HT-29 (cell line): Measurements from ENCODE around the gene RAD51B. TPM values are rescaled to one million over a fixed set of nuclear protein-coding genes. Genes with fewer than 3 reads are reported as not detected.
A peak's percentile ranks its signal among the peaks of the same experiment; 100 is the strongest.

ENCODE experiments used
- DNase-seq: peaks from one replicate; pipeline ENCODE4 v3.0.0-alpha.2; 2015; ENCODE audit warnings: low spot score
- total RNA-seq: library from RNA; depleted of rRNA; stranded (reverse); fragments of >200 nt; shearing (Covaris generic); gene quantifications from 2 replicates; pipeline ENCODE4 v1.2.3, GENCODE V29; 2014

The RAD51B gene
- total RNA-seq, 1 experiment from 2014 or later = 5.9 TPM

DNA sequence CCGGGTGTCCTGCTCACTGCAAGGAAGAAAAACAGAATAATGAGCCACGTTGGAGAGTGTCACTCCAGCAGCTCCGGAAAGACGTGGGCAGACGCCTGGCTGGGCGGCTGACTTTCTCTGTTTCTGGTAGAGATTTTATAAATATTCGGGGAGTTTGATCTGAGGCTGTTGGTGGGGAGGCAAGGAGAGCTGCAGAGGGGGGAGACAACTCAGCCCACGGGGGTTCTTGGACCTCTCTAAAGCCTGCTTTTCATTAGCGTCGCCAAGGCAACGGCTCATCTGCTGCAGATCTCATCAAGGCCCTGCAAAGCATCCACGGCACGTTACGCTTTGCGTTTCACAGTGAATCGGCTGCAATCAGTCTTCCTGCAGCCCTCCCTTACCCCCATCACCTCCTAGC, 766.1 kb downstream of the RAD51B start:
- no peak for DNase-seq

DNA sequence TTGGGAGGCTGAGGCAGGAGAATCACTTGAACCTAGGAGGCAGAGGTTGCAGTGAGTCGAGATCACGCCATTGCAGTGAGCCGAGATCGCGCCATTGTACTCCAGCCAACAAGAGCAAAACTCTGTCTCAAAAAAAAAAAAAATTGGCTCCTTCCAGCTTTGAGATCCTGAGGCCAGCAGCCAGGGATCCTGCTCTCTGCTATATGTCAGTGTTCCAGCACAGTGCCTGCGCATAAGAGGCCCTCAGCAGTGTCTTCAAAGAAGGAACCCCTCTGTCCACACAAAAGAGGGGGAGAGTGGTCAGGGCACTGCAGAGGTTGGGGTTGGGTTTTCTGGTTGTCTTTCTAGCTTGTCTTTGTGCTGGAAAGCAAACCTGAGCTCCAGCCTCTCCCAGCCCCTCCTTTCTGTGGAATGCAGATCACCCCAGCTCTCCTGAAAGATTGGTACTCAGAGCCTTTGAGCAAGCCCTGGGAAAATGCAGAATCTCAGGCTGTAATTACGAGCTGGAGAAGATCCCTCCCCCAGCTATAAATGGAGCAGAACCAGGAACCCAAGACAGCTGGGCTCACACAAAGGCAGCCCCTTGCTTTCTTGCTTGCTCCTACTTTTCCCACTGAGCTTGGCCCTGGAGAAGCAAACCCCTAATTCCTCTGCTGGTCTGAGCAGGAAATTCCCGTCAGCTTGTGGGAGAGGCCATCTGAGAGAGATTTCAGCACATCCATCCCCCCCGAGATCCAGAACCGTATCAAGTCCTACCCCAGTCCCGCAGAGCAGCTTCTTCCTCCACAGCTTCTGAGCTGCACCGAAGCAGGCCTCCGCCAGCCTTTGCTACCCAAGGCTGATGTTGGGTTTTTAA, 767.5 kb downstream of the RAD51B start:
- DNase-seq = peak; percentile 42

DNA sequence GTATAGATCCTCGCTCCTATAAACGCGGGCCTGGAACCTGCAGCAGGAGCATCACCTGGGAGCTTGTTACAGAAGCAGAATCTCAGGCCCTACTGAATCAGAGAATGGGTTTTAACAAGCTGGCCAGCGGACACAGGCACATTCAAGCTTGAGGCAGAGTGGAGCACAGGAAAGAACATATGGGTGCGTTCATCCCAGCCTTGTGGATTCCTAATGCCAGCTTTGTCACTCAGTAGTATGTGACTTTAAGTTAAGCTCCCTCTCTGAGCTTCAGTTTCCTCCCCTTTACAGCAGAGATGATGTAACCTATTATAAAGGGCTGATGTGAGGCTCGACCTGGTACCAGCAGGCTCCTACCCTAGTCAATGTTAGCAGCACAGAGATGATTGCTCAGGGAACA, 768.4 kb downstream of the RAD51B start:
- DNase-seq = no peak

DNA sequence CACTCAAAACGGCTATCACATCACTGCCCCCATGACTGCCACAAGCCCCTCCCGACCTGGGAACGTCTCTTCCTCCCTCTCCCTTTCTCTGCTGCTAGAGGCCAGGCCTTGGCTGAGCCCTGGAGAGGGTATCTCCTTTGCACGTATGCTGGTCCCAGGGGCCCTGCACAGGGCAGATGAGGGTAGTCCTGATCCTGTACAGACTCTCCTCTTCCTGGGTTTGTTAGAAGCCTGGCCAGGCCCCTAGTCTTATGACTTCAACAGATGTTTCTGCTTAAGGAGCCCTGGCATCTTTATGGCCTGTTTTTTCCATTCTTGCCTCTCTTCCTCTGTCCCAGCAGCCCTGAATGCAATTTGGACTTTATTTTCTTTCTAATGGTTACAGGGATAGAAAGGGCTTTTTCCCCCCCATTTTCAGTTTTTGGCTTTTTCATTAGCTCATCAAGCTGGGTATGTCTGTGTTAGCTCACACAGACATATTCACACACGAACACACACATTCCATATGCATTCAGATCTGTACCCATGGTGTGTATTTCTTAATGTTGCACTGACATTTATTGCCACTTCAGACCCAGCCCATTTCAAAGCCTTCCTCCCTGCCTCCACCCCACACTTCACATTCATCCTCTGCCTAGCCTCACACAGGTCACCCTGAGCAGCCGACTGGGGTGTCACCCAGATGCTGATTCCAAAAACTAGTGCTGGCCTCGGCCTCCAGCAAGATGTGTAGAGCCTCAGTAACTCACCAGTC, 770.0 kb downstream of the RAD51B start:
- DNase-seq = no peak

DNA sequence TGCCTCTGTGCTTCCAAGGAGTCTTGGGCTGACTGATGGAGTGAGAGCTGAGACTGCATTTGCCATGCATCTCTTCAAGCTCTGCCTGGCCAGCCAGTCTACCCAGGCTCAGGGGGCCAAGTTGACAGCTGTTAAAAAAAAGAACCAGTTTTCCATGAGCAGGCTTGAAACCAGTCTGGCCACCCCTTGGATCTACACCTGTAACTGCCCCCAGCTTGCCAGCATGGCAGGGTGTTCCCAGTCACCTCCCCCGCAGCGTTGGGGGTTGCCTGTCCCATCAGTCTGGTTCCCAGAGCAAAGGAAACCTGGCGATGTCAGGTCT, 770.6 kb downstream of the RAD51B start:
- no peak for DNase-seq

DNA sequence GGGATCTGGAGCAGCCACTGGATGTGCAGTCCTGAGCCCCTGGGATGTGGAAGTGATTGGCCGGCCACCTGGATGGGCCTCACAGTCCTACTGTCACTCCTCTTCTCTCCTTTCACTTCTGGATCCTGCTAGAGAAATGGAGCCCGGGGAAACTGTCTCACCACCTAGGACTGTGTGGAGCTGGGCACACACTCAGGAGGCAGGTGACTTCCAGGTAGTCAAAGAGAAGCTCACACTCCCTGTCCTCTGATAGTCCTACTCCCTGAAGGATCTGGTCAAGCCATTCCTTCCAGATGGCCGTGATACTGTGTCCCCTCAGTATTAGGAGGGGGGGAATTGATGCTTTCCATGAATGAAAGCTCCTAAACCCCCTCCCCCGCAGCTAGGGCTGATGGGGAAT, 772.2 kb downstream of the RAD51B start:
- no peak for DNase-seq

DNA sequence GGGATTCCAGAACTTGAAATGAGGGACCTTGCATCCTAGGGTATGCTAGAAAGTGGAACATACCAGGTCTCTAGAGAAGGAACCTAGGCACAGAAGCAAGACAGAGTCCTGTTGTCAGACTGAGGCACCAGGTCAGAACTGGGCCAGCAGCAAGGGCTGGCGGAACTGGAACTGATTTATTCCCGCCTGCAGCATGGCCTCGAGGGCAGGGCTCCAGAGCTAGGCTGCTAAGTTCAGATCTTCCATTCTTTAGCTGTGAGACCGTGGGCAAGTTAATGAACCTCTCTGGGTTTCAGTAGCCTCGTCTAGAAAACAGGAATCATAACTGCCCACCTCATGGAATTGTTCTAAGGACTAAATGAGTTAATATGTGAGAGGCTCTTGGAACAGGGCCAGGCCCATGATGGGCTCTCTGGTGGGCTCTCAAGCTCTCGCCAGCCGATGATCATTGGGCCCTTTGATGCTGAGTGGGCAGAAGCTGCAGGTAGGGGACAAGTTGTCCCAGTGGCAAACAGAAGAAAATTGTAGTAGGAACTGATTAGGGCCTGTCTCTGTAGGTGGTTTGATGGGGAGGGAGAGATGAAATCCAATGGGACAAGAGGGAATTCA, 773.5 kb downstream of the RAD51B start:
- no peak for DNase-seq

DNA sequence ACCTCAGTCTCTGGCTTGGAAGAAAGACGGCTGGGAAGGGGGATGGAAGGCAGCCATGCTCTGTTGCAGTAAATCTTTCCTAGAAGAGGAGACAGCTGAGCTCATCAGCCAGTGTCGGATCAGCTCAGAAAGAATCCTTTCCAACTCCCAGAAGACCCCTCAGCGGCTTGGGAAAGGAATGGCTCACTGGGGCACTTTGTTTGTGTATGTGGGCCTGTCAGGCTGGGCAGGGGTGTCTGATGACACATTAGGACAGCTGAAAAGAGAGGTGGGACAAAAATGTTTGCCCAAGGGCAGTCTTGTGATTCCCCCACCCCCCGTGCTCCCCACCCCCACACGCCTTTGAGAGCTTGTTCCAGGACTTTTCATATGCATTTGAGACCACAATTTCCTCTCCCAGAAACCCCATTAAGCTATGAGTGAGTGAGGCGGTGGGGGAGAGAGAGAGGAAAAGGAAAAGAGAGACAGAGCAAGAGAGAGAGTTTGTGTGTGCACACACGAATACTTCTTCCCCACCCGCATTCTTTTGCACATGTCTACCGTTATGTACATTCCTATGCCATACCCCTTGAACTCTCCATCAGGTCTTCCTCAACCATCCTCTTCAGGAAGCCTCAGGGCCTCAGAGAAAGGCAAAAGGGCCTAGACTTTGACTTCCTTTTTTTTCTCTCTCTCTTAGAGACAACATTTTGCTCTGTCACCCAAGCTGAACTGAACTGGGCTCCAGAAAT, 774.4 kb downstream of the RAD51B start:
- no peak for DNase-seq

DNA sequence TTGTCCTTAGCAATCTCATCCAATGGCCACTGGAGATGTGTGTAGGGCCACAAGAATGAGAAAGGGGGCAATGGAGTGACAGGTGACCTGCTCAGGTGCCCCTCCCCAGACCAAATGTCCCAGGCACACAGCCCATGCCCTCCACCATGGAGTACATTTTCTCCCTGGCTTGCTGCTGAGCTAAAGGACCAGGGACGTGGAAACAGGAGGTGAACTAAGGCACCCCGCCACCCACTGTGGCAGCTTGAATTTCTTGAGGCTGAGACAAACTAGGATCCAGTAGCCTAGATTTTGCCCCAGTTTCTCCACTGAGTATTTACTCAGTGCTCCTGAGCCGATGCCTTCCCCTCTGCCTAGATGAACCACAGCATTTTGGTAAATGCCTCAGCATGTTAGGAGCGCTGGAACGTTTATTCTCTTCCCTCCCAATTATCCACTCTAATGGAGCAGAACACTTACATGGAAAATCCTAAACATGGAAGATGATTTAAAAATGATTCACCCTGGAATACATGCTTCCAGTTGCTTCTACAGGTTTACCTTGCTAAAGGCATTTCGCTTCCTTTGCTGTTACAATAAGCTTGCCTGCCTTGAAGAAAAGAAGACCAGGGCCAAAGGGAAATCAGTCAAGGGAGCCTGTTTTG, 775.3 kb downstream of the RAD51B start:
- DNase-seq = no peak

DNA sequence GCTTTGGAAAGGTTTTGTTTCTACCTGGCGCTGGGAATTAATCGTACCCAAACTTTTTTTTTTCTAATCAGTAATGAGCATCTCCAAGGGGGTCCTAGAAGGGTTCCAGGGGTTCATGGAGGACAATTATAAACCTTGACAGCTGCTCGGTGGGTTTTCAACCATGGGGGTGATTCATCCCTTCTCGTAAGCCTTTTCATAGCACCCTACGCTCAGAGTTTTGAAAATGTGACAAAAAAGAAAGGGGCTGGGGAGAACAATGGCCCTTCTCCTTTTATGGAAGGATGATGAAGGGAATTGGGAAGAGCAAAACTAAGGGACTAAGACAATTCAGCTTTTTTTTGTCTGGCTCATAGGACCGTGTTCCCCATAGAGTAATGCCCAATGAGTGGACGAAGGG, 776.6 kb downstream of the RAD51B start:
- DNase-seq = no peak

DNA sequence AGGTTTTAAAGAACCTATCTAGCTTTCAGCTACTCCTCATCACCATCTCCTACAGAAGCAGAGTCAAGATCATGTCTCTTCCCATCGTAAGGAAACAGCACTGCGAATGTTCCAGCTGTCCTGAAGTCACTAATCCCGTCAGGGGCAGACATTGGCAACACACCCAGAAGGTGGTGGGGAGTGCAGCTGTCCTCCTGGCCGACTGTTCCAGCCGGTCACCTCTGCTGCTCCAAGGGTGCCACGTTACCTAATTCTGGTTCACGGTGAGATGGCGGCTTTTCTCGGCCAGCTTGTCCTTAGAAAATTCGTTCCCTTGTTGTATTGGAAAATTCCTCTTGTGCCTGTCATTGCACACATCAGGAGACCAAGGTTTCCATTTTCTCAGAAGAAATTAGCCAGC, 777.1 kb downstream of the RAD51B start:
- DNase-seq = no peak

DNA sequence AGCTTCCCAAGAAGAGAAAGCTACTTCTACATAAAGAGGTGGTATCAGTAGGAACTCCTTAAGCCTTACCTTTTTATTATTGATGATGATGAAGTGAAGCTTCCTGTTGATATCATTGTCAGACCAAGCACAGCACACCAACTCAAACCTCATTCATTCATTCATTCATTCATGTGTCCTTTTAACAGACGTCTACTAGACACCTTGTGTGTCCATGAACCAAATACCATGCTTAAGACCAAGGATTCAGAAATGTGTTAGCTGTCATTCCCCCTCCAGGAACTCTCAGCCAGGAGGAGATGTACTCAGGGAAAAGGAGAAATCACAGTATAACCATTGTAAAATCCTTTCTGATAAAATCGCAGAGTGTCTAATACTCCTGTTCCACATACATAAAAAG, 778.5 kb downstream of the RAD51B start:
- DNase-seq = peak; percentile 48

DNA sequence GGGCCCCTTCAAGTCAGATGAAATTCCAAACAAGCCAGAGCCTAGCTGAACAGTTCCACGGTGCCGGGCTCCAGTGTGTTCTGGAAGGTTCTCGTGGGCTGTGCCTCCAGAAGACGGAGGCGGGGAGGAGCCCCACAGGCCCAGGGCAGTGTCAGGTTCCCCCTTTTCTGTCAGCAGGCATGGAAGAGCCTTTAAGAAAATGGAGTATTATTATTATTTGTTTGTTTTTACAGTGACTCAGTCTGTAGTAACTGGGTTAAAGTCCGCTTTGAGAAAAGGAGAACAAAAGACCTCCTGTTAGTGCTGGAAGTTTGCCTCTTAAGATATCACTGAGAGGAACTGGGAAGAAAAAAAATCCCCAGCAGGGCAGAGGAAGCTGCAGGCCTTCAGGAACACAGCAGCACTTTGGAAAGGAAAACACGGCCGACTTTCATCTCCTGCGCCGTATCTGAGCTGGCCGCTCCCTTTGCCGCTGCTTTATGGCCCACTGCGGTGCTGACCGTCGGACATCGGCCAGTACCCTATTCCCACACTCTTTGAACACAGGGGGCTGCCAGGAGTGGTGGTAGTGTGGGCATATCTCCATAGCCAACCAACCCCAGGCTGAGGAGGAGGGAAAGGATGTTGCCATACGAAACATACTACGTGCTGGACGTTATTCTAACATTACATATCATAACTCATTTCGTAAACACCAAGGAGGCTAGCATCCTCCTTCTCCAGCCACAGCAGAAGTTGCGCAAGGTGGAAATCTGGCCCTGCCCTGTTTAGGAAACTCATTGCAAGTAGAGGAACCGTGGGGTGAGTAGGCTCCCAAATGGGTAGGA, 779.3 kb downstream of the RAD51B start:
- peak; percentile 85 for DNase-seq

DNA sequence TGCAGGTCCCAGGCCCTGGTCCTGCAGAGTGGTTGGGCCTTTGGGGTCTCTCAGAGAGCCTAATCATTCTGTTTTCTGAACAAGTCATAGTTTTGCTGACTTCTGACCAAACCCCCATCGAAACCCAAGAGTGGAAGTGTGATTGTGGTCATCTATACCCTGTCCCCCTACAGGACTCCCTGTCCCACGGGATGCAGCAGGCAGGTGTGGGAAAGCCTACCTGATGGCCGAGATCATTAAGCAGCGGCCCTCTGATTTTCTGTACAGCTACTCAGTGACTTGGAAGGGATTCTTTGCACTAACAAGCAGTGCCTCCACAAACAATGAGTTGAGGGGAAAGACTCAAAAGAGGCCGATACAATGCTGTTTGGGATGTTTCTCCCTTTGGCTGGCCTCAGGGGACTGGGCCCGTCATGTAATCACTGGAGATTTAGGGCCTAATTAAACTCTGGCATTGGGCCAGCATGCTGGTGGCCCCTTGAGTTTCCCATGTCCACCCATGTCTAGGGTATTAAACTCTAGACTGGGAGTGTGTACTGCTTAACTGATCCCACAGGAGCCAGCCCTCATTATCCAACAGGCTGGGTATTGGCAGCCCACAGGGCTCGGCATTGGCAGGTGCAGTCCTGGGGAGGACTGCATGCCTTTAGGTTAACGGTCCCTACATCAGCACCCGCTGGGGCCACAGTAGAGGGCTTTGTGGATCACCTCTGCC, 780.5 kb downstream of the RAD51B start:
- DNase-seq = no peak

DNA sequence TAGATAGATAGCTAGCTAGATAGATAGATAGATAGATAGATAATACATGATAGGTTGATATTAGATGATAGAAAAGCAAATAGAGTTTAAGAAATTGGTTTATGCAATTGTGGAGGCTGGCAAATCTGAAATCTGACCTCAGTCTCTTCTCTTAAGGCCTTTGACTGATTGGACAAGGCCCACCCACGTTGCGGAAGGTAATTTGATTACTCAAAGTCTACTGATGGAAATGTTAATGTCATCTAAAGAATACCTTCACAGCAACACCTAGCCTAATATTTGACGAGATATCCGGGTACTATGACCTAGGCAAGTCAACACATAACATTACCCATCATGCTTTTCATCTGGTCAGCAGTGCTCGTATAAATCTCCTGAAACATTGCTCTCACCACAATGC, 782.9 kb downstream of the RAD51B start:
- no peak for DNase-seq

DNA sequence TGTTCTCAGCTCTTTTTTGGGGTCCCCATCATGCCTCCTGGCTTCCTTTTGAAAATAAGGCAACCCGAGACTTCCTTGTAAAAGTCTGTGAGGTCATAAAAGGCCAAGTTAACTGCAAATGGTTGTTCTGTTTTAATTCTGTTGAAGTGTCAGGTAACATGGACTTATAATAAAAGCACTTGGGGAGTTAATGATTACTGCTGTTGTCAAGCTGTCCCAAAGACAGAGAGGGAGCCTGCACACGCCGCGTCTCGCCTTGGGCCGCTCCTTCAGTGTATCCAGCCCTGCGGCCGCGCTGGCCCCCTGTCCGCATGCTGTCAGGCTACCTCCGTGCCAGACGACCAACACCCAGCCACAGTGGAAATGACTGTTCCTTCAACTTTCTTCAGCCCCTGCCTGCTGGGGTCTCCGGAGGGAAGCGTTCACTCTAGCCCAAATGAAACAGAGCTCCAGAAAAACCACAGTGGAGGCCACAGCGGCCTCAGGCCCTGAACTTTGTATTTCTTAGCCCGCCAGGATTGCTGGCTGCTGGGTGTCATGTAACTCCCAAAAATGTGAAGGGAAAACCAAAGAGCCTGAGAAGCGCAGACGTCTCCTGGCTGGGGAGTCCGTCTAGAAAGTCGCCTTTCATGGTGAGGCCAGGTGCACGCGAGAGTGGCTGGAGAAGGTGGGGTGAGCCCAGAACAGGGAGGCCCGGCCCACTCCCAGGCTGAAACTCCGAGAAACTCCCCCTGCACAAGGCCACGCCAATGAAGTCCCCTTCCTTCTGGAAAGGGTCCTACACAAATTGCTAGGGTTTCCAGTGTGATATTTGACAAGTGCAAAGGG, 784.2 kb downstream of the RAD51B start:
- no peak for DNase-seq

DNA sequence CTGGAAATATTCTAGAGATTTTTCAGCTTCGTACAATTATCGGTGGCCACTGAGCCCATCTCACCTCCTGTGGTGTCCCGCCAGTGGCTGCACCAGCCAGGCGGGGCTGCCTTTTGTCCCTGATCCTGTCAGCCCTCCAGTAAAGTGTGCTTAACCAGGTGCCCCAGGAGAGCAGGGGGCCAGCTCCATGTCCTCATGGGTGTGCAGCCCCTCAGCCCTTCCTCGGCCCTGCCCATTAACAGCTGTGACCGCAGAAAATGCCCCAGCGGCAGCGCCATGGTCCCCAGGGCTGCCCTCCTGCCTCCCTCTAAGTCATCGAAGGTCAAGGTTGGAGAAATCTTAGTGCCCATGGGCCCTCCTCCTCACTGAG, 784.8 kb downstream of the RAD51B start:
- no peak for DNase-seq

DNA sequence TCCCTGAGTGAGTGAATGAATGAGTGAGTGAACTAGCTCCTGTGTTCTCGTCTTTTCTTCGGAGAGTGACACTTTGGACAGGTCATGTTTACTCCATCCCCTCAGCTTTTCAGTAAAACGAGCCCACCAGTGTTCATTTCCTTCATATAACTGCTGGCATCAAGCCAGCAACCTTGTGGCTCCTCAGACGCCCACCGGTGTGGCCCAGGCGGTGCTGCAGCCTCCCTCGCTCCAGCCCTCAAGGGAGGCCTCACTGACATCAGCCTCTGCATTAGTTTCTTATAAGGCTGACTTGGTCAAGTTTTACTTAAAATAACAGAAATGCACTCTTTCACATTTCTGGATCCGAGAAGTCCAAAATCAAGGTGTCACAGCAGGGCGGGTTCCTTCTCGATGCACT, 785.2 kb downstream of the RAD51B start:
- DNase-seq = no peak

DNA sequence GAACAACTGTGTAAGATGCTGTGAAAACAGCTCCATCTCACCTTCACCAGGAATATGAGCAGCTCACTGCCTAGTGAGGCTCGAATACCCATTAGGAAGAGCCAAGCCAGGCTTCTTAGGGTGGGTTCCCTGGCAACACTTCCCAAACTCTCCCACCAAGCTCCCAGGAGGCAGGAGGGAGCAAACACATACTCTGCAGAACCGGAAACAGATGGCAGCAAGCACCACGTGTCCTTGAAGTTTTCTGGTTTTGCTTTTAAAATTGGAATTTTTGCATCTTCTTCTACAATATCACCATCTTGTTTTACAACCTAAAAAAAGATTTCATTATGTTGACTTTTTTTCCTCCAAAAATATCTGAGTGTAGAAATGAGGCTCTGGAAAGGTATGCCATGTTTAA, 786.6 kb downstream of the RAD51B start:
- DNase-seq = no peak
